IMR-90 (cell line): ENCODE measurements around the gene RELN. TPM values are rescaled to one million over a fixed set of nuclear protein-coding genes. Genes with fewer than 3 reads are reported as not detected.

ENCODE experiments used
- ATAC-seq: fragments of 200-7000 bp; cut with Tn5 transposase; 2 replicates; pipeline ENCODE4 v1.9.1; 2020; ENCODE audit warnings: low read depth, mild to moderate bottlenecking, moderate library complexity
- BruUV-seq: library from RNA; stranded (reverse); fragments of 400-500 nt; replicated peaks from 2 replicates; lab custom pipeline; 2021; lab: Mats Ljungman, UMichigan
- CTCF ChIA-PET: fragments of 300-600 bp; formaldehyde crosslinking; extraction: SDS; loops from one replicate; lab custom pipeline; 2021; ENCODE audit warnings: antibody characterized with exemption; lab: Yijun Ruan, JAX
- POLR2A ChIA-PET: fragments of 300-600 bp; sonication (Branson Sonifier 250); formaldehyde crosslinking; loops from one replicate; lab custom pipeline; 2022; ENCODE audit warnings: antibody characterized with exemption; ENCODE audit not compliant: unreplicated experiment; lab: Charles Lee
- DNase-seq: peaks from one replicate; pipeline ENCODE4 v3.0.0; 2013
- H2AFZ ChIP-seq: replicated peaks from 2 replicates; pipeline ENCODE3; 2013; ENCODE audit warnings: low read length, mild to moderate bottlenecking; ENCODE audit not compliant: poor library complexity
- H2AK5ac ChIP-seq: 2 replicates; pipeline ENCODE4 v1.6.1; 2013; ENCODE audit warnings: low read depth, low read length, inconsistent platforms
- H2AK9ac ChIP-seq: replicated peaks from 2 replicates; pipeline ENCODE3; 2013; ENCODE audit warnings: mild to moderate bottlenecking, low read depth, low read length, moderate library complexity; ENCODE audit not compliant: poor library complexity
- H2BK120ac ChIP-seq: 2 replicates; pipeline ENCODE4 v1.6.1; 2013; ENCODE audit warnings: low read depth, low read length, inconsistent platforms
- H2BK15ac ChIP-seq: 3 replicates; pipeline ENCODE4 v1.6.1; 2013; ENCODE audit warnings: low read depth, low read length, inconsistent platforms
- H2BK20ac ChIP-seq: 2 replicates; pipeline ENCODE4 v1.6.1; 2013; ENCODE audit warnings: low read depth, mild to moderate bottlenecking, inconsistent platforms, low read length, moderate library complexity
- H2BK5ac ChIP-seq: 2 replicates; pipeline ENCODE4 v1.6.1; 2013; ENCODE audit warnings: mild to moderate bottlenecking, low read depth, low read length, inconsistent platforms; ENCODE audit not compliant: poor library complexity, severe bottlenecking
- H3K14ac ChIP-seq: replicated peaks from 2 replicates; pipeline ENCODE4 v1.6.1; 2013; ENCODE audit warnings: low read depth, low read length, inconsistent platforms
- H3K18ac ChIP-seq: 2 replicates; pipeline ENCODE4 v1.6.1; 2013; ENCODE audit warnings: low read depth, low read length, control low read depth
- H3K23ac ChIP-seq: 2 replicates; pipeline ENCODE4 v1.6.1; 2013; ENCODE audit warnings: low read depth, low read length, inconsistent platforms
- H3K27ac ChIP-seq: 2 replicates; pipeline ENCODE4 v1.5.1; 2013; ENCODE audit warnings: mild to moderate bottlenecking, control low read depth, low read length; ENCODE audit not compliant: insufficient read depth
- H3K27me3 ChIP-seq: 2 replicates; pipeline ENCODE4 v1.6.1; 2013; ENCODE audit warnings: low read length; ENCODE audit not compliant: control insufficient read depth, insufficient read depth
- H3K36me3 ChIP-seq: 2 replicates; pipeline ENCODE4 v1.6.1; 2013; ENCODE audit warnings: low read length, mixed read lengths; ENCODE audit not compliant: control insufficient read depth, insufficient read depth
- H3K4ac ChIP-seq: 2 replicates; pipeline ENCODE4 v1.6.1; 2013; ENCODE audit warnings: low read depth, low read length, inconsistent platforms
- H3K4me1 ChIP-seq: 2 replicates; pipeline ENCODE4 v1.6.1; 2013; ENCODE audit warnings: low read length, mixed read lengths; ENCODE audit not compliant: control insufficient read depth, insufficient read depth
- H3K4me2 ChIP-seq: 2 replicates; pipeline ENCODE4 v1.6.1; 2013; ENCODE audit warnings: low read depth, mild to moderate bottlenecking, control low read depth, low read length, moderate library complexity
- H3K4me3 ChIP-seq: 2 replicates; pipeline ENCODE4 v1.5.1; 2013; ENCODE audit warnings: low read depth, mild to moderate bottlenecking, control low read depth, low read length, moderate library complexity; ENCODE audit not compliant: insufficient read depth
- H3K56ac ChIP-seq: 2 replicates; pipeline ENCODE4 v1.6.1; 2013; ENCODE audit warnings: low read length, inconsistent platforms; ENCODE audit not compliant: insufficient read depth; ENCODE audit errors: extremely low read depth
- H3K79me1 ChIP-seq, 2 experiments: 2 replicates each; pipeline ENCODE4 v1.6.1; 2013; ENCODE audit warnings: low read length in 2 of 2, inconsistent platforms in 1 of 2, low read depth in 1 of 2
- H3K9ac ChIP-seq: 2 replicates; pipeline ENCODE4 v1.6.1; 2013; ENCODE audit warnings: low read depth, low read length, control low read depth
- H3K9me1 ChIP-seq: 2 replicates; pipeline ENCODE4 v1.6.1; 2013; ENCODE audit warnings: low read length, inconsistent platforms; ENCODE audit not compliant: insufficient read depth
- H3K9me3 ChIP-seq: 2 replicates; pipeline ENCODE4 v1.6.1; 2013; ENCODE audit warnings: low read length; ENCODE audit not compliant: control insufficient read depth, insufficient read depth
- H4K20me1 ChIP-seq: 2 replicates; pipeline ENCODE4 v1.6.1; 2013; ENCODE audit warnings: low read length, inconsistent platforms; ENCODE audit not compliant: insufficient read depth
- H4K5ac ChIP-seq: 2 replicates; pipeline ENCODE4 v1.6.1; 2013; ENCODE audit warnings: mild to moderate bottlenecking, low read depth, low read length, control low read depth
- H4K8ac ChIP-seq, 2 experiments: 2 replicates each; pipeline ENCODE4 v1.6.1; 2013; ENCODE audit warnings: low read depth in 2 of 2, low read length in 2 of 2, control low read depth in 1 of 2, inconsistent platforms in 1 of 2
- H4K91ac ChIP-seq: 2 replicates; pipeline ENCODE4 v1.6.1; 2013; ENCODE audit warnings: low read depth, low read length, inconsistent platforms; ENCODE audit not compliant: insufficient read depth
- BHLHE40 ChIP-seq: fragments of 150-350 bp; IDR thresholded peaks from 2 replicates; pipeline ENCODE4 v1.6.1; 2016; ENCODE audit warnings: mild to moderate bottlenecking, low read depth, low read length
- CEBPB ChIP-seq: IDR thresholded peaks from 2 replicates; pipeline ENCODE4 v1.6.1; 2012; ENCODE audit warnings: low read depth, low read length, improper control_type of control experiment
- CHD1 ChIP-seq: IDR thresholded peaks from 2 replicates; pipeline ENCODE4 v1.6.1; 2012; ENCODE audit warnings: low read depth, low read length, improper control_type of control experiment
- CTCF ChIP-seq: conservative IDR thresholded peaks from 2 replicates; pipeline ENCODE4 v1.5.1; 2012; ENCODE audit warnings: mild to moderate bottlenecking, low read depth, low read length, improper control_type of control experiment
- ELK1 ChIP-seq: fragments of 150-350 bp; IDR thresholded peaks from 2 replicates; pipeline ENCODE4 v1.6.1; 2016; ENCODE audit warnings: low read depth, mild to moderate bottlenecking, low read length, moderate library complexity, borderline replicate concordance
- FOS ChIP-seq: fragments of 150-350 bp; IDR thresholded peaks from 2 replicates; pipeline ENCODE4 v1.6.1; 2016; ENCODE audit warnings: low read depth, low read length
- MAFK ChIP-seq: IDR thresholded peaks from 2 replicates; pipeline ENCODE4 v1.6.1; 2012; ENCODE audit warnings: low read depth, low read length, improper control_type of control experiment
- MAZ ChIP-seq: IDR thresholded peaks from 2 replicates; pipeline ENCODE4 v1.6.1; 2012; ENCODE audit warnings: low read depth, mild to moderate bottlenecking, low read length, improper control_type of control experiment, moderate library complexity, borderline replicate concordance
- NFE2L2 ChIP-seq: fragments of 150-350 bp; IDR thresholded peaks from 2 replicates; pipeline ENCODE4 v1.6.1; 2016; ENCODE audit warnings: low read depth, mild to moderate bottlenecking, low read length
- POLR2A ChIP-seq: IDR thresholded peaks from 2 replicates; pipeline ENCODE4 v1.6.1; 2012; ENCODE audit warnings: mild to moderate bottlenecking, low read depth, low read length
- RAD21 ChIP-seq: IDR thresholded peaks from 2 replicates; pipeline ENCODE4 v1.6.1; 2012; ENCODE audit warnings: low read length, improper control_type of control experiment
- RCOR1 ChIP-seq: IDR thresholded peaks from 2 replicates; pipeline ENCODE4 v1.6.1; 2012; ENCODE audit warnings: mild to moderate bottlenecking, low read length, improper control_type of control experiment; ENCODE audit not compliant: insufficient replicate concordance
- RFX5 ChIP-seq: IDR thresholded peaks from 2 replicates; pipeline ENCODE4 v1.8.0; 2012; ENCODE audit warnings: low read depth, mild to moderate bottlenecking, low read length, moderate library complexity
- SMC3 ChIP-seq: fragments of 150-350 bp; IDR thresholded peaks from 2 replicates; pipeline ENCODE4 v1.6.1; 2016; ENCODE audit warnings: low read depth, mild to moderate bottlenecking, antibody characterized with exemption, low read length, moderate library complexity
- WGBS, 2 experiments: methylation state at CpG; one replicate each; pipeline versions ENCODE4 v1.1.5 to v1.1.7; 2013; ENCODE audit warnings: missing lambda C conversion rate in 2 of 2; ENCODE audit not compliant: insufficient read length in 1 of 2; ENCODE audit errors: extremely low coverage in 2 of 2; 5-methylcytosine and 5-hydroxymethylcytosine counted together
- dilution Hi-C: fragments of 300-500 bp; cut with HindIII; formaldehyde crosslinking; loops from one replicate; pipeline ENCODE4 v1.14.3; 2018; ENCODE audit warnings: low sequenced_read_pairs; ENCODE audit not compliant: unreplicated experiment
- in situ Hi-C: fragments of 300-500 bp; cut with MboI; formaldehyde crosslinking; loops from 3 replicates; pipeline ENCODE4 v1.14.3; 2019; ENCODE audit warnings: low sequenced_read_pairs, inconsistent platforms, mixed read lengths
- intact Hi-C: fragments of 100-400 bp; cut with micrococcal nuclease; formaldehyde crosslinking; loops from 2 replicates; pipeline ENCODE4 v1.10.0; 2022
- polyA plus RNA-seq, 3 experiments: library from polyadenylated mRNA; depleted of rRNA; stranded (reverse); fragments of >200 nt; gene quantifications; 2 replicates each; pipeline ENCODE4 v1.2.3, GENCODE V29; 2012; ENCODE audit warnings: low replicate concordance in 1 of 3
- total RNA-seq: library from RNA; depleted of rRNA; stranded (reverse); fragments of >200 nt; gene quantifications from 2 replicates; pipeline ENCODE4 v1.2.3, GENCODE V29; 2012

RELN gene
- total and polyA plus RNA-seq, 2 of the 4 experiments (the other 2 are of a cell fraction) = 14.7 to 23.7 TPM

GRCh38 chr7:103924184-103924583 lies 65.3 kb downstream of the RELN start:
- no peak overlapping the region for H4K91ac ChIP-seq
- H2AK9ac ChIP-seq = no peak overlapping the region
- H2BK5ac ChIP-seq = no peak overlapping the region
- H3K9me1 ChIP-seq = no peaks in the 10 kb centered on the region
- ChIA-PET POLR2A (no interaction called here), CTCF (no interaction called here)
- H3K4me3 ChIP-seq = no peak overlapping the region
- H3K36me3 ChIP-seq = no peaks in the 10 kb centered on the region
- no peaks in the 10 kb centered on the region for H4K20me1 ChIP-seq
- in situ Hi-C loops (no loop called here), intact Hi-C loops (no loop called here), dilution Hi-C loops (no loop called here)
- H3K79me1 ChIP-seq = no peaks in the 10 kb centered on the region
- no peak overlapping the region for H3K9ac ChIP-seq
- no peak overlapping the region for H2BK120ac ChIP-seq
- no peak overlapping the region for H3K27ac ChIP-seq
- no peaks in the 10 kb centered on the region for H3K27me3 ChIP-seq
- no peak overlapping the region for H2AK5ac ChIP-seq
- no peak overlapping the region for H2AFZ ChIP-seq
- H4K5ac ChIP-seq = no peak overlapping the region
- no peak for DNase-seq
- TF ChIP-seq MAFK = no peak
- TF ChIP-seq CTCF = no peak
- no peak for TF ChIP-seq POLR2A
- no peak for TF ChIP-seq BHLHE40
- TF ChIP-seq FOS = no peak
- no peak for TF ChIP-seq MAZ
- no peak for TF ChIP-seq NFE2L2
- TF ChIP-seq CEBPB = no peak
- TF ChIP-seq SMC3 = no peak
- no peak for TF ChIP-seq RCOR1
- no peak for TF ChIP-seq CHD1
- no peak for TF ChIP-seq ELK1
- TF ChIP-seq RAD21 = no peak
- TF ChIP-seq RFX5 = no peak
- no peak overlapping the region for H2BK15ac ChIP-seq
- H3K4ac ChIP-seq = no peak overlapping the region
- H3K56ac ChIP-seq = no peak overlapping the region
- H3K14ac ChIP-seq = no peak overlapping the region
- no peak overlapping the region for H3K4me2 ChIP-seq
- H4K8ac ChIP-seq = no peak overlapping the region
- H3K4me1 ChIP-seq = no peaks in the 10 kb centered on the region; the same call in 1 of the 2 replicates
- no peak overlapping the region for H2BK20ac ChIP-seq
- H3K23ac ChIP-seq = no peak overlapping the region
- BruUV-seq = no TSS peak
- no peak overlapping the region for H3K18ac ChIP-seq
- ATAC-seq = no peak
- H3K9me3 ChIP-seq = no peaks in the 10 kb centered on the region
- WGBS, 2 experiments = 93% methylated on average over 2 of the region's 4 CpGs; no CpG with 5 or more reads in 1 of the 2 experiments
